Fibroblast of skin of scalp (primary cell): ENCODE results near the gene MAPK8.

Experiments
- DNase-seq: peaks from one replicate; pipeline ENCODE4 v3.0.0-alpha.2; 2013

The MAPK8 gene

GRCh38 chr10:48292616-48293015 lies 13.9 kb upstream of the MAPK8 start:
- no peak for DNase-seq

- DNase-seq: no peak
These were observed 12.0 kb upstream of the MAPK8 start for GRCh38 chr10:48294431-48294830.

DNA sequence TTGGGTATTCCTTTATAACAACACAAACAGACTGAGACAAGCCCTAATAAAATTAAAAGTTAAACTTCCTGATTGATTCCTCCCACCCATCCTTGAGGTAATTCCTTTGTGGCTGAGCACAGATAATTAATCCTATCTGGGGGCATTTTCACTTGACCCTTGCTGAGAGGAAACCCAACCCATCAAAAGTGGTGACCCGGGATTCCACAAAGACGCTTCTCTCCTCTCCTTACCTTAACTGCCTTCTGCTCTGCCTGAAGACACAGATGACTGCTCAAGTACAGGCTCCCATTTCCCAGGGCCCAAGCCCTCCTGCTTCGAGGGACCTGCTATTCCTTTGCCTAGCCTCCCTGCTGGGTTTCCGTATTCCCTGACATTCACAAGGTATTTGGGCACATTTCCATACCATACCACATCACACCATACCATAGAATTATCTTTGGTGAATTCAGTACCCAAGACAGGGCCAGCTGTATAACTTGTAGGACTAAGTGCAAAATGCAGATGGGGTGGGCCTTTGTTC lies 9.8 kb upstream of the MAPK8 start:
- no peak for DNase-seq

DNA sequence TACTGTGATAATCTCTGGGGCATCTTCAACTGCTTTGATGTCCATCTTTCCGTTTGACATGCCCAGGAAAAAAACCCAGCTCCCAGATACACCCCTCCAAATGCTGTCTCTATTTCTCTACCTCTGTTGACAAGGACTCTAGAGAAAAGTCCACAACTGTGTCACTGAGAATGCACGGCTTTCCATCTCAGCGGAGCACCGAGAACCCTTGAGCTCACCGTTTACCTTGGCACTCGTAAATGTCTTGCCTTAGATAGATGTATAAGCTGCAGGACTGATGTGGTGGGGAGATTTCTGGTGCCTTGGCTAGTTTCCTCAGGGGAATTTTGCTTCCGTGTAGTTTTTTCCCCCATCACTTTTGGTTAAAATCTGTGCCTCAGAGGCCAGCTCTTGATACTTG lies 7.4 kb upstream of the MAPK8 start:
- DNase-seq: no peak

GRCh38 chr10:48299692-48300091 lies 6.8 kb upstream of the MAPK8 start:
- DNase-seq: no peak

DNA sequence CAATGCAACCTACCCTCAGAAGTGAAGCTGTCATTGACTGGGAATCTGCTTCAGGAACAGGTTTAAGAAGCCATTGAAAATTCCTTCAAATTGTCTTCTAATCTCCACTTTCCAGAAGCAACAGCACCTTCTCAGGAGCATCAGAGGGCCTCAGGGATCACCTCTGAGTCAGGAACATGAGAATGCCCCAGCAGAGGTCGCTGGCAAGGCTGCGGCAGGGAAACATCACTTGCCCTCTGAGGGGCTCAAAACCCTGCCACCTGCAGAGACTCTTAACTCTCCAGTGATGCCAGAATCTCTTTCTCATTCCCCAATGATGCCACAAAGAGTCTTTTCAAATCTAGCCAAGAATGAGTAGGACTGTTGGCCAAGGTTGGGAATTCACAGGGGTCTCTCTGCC lies 5.9 kb upstream of the MAPK8 start:
- DNase-seq: no peak

GRCh38 chr10:48302515-48303476 lies 3.7 kb upstream of the MAPK8 start:
- DNase-seq: no peak

GRCh38 chr10:48305905-48306264 lies 592 bp upstream of the MAPK8 start:
- no peak for DNase-seq

DNA sequence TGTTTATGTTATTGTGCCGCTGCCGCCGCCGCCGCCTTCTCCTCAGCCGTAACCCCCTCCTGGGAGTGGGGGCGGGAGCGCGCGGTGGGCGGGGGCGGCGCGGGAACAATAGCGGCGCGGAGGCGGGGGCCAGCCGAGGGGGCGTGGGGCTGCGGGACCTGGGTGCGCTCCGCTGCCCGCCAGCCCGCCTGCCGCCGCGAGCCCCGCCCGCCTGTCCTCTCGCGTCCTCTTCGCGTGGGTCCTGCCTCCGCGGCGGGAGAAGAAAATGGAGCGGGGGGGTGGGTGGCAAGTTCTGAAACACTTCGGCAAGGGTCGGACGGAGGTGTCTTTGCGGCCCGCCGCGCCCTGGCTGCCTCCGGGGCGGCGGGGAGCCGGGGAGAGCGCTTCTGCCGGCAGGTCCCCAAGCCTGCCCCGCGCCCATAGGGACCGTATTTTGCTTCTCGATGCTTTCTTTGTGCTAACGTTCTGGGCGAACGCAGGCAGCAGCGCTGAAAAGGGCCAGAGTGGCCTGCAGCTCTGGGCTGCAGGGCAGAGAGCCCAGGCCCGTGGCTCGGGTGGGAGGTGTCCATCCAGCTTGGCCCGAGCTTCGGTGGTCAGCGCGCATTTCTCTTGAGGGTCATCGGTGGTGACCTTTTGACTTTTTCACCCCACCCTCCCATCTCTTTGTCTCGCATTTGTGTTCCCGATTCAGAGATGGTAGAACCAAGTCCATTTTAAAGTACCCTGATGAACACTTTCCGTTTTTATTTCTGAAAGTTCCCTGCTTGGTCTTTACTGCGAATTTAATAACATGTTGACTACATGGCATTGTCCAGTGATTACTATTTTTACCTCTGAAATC lies 613 bp downstream of the MAPK8 start:
- peak; percentile 60 for DNase-seq

- no peak for DNase-seq
These were observed 1.2 kb downstream of the MAPK8 start for GRCh38 chr10:48307711-48308018.

GRCh38 chr10:48309711-48310226 lies 3.3 kb downstream of the MAPK8 start:
- peak; percentile 61 for DNase-seq

DNA sequence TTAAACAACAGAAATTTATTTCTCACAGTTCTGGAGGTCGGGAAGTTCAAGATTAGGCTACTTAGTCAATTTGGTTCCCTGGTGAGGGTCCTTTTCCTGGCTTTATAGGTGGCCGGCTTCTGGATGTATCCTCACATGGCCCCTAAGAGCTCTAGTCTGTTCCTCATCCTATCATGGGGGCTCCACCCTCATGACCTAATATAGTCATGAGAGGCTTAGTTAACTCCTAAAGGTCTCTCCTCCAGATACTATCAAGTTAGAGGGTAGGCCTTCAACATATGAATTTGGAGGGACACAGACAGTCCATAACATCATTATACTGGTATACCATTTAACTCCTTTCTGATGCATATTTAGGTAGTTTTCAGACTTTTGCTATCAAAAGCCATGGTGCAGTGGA lies 7.6 kb downstream of the MAPK8 start:
- no peak for DNase-seq

DNA sequence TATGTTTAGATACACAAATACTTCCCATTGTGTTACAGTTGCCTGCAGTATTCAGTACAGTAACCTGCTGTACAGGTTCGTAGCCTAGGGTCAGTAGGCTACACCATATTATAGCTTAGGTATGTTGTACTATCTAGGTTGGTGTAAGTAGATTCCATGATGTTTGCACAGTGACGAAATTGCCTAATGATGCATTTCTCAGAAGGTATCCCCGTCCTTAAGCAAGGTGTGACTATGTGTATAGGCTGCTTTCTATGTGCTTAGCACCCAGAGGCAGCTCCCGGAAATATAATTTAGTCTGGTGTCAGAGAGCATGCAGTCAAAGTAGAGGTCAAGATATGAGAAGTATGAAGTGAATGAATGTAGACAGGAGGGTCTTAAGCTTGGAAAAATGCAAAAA lies 9.8 kb downstream of the MAPK8 start:
- DNase-seq: no peak

DNA sequence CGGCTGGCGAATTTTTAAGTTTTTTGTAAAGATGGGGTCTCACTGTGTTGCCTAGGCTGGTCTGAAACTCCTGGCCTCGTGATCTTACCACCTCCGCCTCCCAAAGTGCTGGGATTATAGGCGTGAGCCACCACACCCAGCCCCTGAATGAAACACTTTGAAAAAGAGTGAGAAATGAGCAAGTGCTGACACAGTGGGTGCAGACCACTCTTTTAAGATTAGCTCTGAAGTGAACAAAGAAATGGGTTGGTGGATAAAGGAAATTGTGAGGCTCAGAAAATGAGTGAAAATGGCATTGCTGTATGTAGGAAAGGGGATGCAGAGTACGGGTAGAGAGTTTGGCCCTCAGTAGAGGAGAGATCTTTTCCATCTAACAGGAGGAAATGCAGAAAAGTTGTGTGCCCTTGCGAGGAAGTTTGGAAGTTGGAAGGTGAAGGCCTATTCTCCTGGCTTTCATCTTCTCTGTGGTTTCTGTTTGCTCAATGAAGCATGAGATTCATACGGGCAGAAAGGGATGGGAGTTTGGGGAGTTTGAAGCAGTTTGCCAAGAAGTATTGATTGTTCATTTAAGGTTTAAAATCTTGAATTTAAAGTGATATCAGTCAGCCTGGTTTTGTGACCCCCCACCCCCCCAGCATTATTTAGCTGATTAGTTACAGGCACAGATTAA lies 11.0 kb downstream of the MAPK8 start:
- no peak for DNase-seq

GRCh38 chr10:48322017-48322416 lies 15.5 kb downstream of the MAPK8 start:
- DNase-seq: no peak

GRCh38 chr10:48324580-48324979 lies 18.1 kb downstream of the MAPK8 start:
- DNase-seq: no peak

- peak; percentile 17 for DNase-seq
These were observed 23.8 kb downstream of the MAPK8 start for GRCh38 chr10:48330269-48330668.

DNA sequence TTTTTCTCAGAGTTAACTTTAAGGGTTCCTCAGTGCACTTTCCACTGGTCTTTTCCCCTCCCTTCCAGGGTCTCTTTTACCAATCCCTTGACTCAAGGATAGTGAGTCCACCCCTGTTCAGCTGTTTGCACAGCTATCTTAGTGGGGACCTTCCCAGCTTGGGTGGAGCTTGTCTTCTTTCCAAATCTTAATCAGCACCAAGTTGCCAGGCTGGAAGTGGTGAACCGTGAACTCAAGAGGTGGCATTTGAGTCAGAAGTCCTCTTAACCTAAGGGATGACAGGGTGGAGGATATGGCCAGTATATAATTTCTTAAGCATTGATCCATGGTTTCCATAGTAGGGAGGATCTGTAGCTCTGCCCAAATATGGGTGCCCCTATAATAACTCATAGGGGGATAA lies 25.0 kb downstream of the MAPK8 start:
- no peak for DNase-seq

DNA sequence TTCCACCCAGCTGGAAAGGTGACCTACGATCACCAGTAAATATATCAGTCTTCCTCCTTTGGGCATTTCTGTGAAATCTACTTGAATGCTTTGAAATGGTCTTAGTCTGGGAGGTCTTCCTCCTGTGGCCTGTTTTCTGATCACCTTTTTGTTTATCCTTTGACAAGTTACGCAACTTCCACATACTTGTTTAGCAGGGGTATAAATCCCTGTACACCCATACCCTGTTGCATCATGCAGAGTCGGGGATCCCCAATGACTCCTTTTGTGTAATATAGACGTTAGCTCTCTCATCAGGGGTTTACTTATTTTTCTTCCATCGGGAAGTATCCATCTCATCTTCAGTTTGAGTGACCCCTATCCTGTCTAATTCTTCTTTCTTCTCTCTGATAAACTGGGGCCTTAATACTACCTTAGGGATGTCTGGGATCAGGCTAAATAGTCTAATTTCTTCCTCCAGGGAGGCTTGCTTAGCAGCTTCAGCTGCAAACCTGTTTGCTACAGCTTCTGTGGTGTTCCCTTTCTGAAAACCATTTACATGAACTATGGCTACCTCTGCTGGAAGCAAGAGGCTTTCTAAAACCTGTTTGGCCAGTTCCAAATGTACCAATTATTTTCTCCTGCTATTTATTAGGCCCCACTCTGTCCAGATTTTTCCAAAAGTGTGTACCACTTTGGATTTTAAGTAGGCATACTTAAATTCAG lies 25.8 kb downstream of the MAPK8 start:
- DNase-seq: no peak

DNA sequence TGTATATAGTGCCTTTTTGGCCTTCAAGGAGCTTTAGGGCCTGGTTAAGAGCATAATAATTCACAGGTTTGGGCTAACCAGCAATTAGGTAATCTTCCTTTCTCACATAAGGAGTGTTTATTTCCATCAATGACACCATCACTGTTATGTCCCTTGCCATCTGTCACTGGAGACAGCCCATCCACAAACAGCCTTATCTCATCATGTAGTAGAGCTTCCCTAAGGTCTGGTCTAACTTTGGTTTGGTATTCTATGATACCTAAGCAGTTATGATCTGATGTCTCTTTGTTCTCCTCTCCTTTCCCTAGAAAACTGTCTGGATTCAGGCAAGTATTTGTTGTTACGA lies 26.4 kb downstream of the MAPK8 start:
- no peak for DNase-seq

GRCh38 chr10:48333856-48334255 lies 27.4 kb downstream of the MAPK8 start:
- DNase-seq: no peak

- no peak for DNase-seq
These were observed 29.3 kb downstream of the MAPK8 start for GRCh38 chr10:48335788-48336187.
